Stomach (tissue), 4 donors: ENCODE results near the gene RGS7.

ENCODE experiments used
- EP300 ChIP-seq: sonication (generic); formaldehyde crosslinking; IDR thresholded peaks from one replicate; pipeline ENCODE4 v1.6.1; 2017; ENCODE audit warnings: antibody characterized with exemption
- TF ChIP-seq, protein P1 (sequence below), 7 experiments: fragments of 450-650 bp in 4 of 7; fragments of 200-600 bp in 3 of 7; sonication (generic) in 3 of 7; IDR thresholded peaks; one replicate each; pipeline ENCODE4 v1.5.1; 2016 to 2019; ENCODE audit warnings: antibody characterized with exemption in 7 of 7, control low read depth in 2 of 7, mild to moderate bottlenecking in 1 of 7

- TF ChIP-seq, protein P1, sequence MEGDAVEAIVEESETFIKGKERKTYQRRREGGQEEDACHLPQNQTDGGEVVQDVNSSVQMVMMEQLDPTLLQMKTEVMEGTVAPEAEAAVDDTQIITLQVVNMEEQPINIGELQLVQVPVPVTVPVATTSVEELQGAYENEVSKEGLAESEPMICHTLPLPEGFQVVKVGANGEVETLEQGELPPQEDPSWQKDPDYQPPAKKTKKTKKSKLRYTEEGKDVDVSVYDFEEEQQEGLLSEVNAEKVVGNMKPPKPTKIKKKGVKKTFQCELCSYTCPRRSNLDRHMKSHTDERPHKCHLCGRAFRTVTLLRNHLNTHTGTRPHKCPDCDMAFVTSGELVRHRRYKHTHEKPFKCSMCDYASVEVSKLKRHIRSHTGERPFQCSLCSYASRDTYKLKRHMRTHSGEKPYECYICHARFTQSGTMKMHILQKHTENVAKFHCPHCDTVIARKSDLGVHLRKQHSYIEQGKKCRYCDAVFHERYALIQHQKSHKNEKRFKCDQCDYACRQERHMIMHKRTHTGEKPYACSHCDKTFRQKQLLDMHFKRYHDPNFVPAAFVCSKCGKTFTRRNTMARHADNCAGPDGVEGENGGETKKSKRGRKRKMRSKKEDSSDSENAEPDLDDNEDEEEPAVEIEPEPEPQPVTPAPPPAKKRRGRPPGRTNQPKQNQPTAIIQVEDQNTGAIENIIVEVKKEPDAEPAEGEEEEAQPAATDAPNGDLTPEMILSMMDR (IDR thresholded peaks at IDR 0.05) = no peak
- TF ChIP-seq EP300 = no peak
Measured at GRCh38 chr1:241177660-241178059, 179.3 kb downstream of the RGS7 start.
